Neural progenitor cell (in vitro differentiated cells): ENCODE results near the gene NEDD4L. TPM values are rescaled to one million over a fixed set of nuclear protein-coding genes. Genes with fewer than 3 reads are reported as not detected.
A peak's percentile ranks its signal among the peaks of the same experiment; 100 is the strongest.

ENCODE experiments used
- DNase-seq: peaks from one replicate; pipeline ENCODE4 v3.0.0-alpha.2; 2016; ENCODE audit warnings: low spot score
- H2AFZ ChIP-seq: fragments of 200-600 bp; sonication (generic); replicated peaks from 2 replicates; pipeline ENCODE4 v1.6.1; 2016; ENCODE audit warnings: antibody characterized with exemption
- H3F3A ChIP-seq: fragments of 200-600 bp; sonication (generic); 2 replicates; pipeline ENCODE4 v1.6.1; 2016; ENCODE audit warnings: antibody characterized with exemption, low read depth
- H3K27ac ChIP-seq: fragments of 200-600 bp; sonication (generic); 2 replicates; pipeline ENCODE4 v1.5.1; 2016; ENCODE audit warnings: mild to moderate bottlenecking
- H3K27me3 ChIP-seq: fragments of 200-600 bp; sonication (generic); 2 replicates; pipeline ENCODE4 v1.6.1; 2016; ENCODE audit warnings: mild to moderate bottlenecking, moderate library complexity
- H3K36me3 ChIP-seq: fragments of 200-600 bp; sonication (generic); 2 replicates; pipeline ENCODE4 v1.5.1; 2016
- H3K4me1 ChIP-seq: fragments of 200-600 bp; sonication (generic); 2 replicates; pipeline ENCODE4 v1.6.1; 2016; ENCODE audit warnings: mixed run types
- H3K4me2 ChIP-seq: fragments of 200-600 bp; sonication (generic); 2 replicates; pipeline ENCODE4 v1.6.1; 2016
- H3K4me3 ChIP-seq: fragments of 200-600 bp; sonication (generic); 2 replicates; pipeline ENCODE4 v1.5.1; 2016
- H3K79me2 ChIP-seq: fragments of 200-600 bp; sonication (generic); 2 replicates; pipeline ENCODE4 v1.6.1; 2016; ENCODE audit warnings: low read depth
- H3K9ac ChIP-seq: fragments of 200-600 bp; sonication (generic); 2 replicates; pipeline ENCODE4 v1.6.1; 2016
- H3K9me3 ChIP-seq: fragments of 200-600 bp; sonication (generic); 2 replicates; pipeline ENCODE4 v1.5.1; 2016; ENCODE audit warnings: low read depth
- H4K20me1 ChIP-seq: fragments of 200-600 bp; sonication (generic); 2 replicates; pipeline ENCODE4 v1.6.1; 2016; ENCODE audit warnings: low read depth
- H3K27ac Mint-ChIP-seq: 3 replicates; pipeline ENCODE4 v1.8.0; 2021; ENCODE audit warnings: mixed read lengths
- H3K27me3 Mint-ChIP-seq: 2 replicates; pipeline ENCODE4 v1.8.0; 2022; ENCODE audit warnings: low read depth, mild to moderate bottlenecking, inconsistent platforms, moderate library complexity, mixed read lengths; ENCODE audit not compliant: insufficient read depth
- H3K36me3 Mint-ChIP-seq: 3 replicates; pipeline ENCODE4 v1.8.0; 2021; ENCODE audit warnings: mixed read lengths
- H3K4me1 Mint-ChIP-seq: 3 replicates; pipeline ENCODE4 v1.8.0; 2021; ENCODE audit warnings: mixed read lengths
- H3K4me3 Mint-ChIP-seq: 3 replicates; pipeline ENCODE4 v1.8.0; 2021; ENCODE audit warnings: mild to moderate bottlenecking, moderate library complexity, mixed read lengths
- H3K9me3 Mint-ChIP-seq: 3 replicates; pipeline ENCODE4 v1.8.0; 2020; ENCODE audit warnings: mixed read lengths
- CTCF ChIP-seq: fragments of 200-600 bp; sonication (generic); IDR thresholded peaks from 2 replicates; pipeline ENCODE4 v1.5.1; 2017; ENCODE audit warnings: antibody characterized with exemption, mild to moderate bottlenecking
- EZH2 ChIP-seq: fragments of 200-600 bp; sonication (generic); IDR thresholded peaks from 2 replicates; pipeline ENCODE4 v1.6.1; 2017; ENCODE audit warnings: antibody characterized with exemption, mild to moderate bottlenecking, moderate library complexity
- EZH2phosphoT487 ChIP-seq: fragments of 200-600 bp; sonication (generic); IDR thresholded peaks from 2 replicates; pipeline ENCODE4 v1.6.1; 2017; ENCODE audit warnings: antibody characterized with exemption
- total RNA-seq: library from RNA; depleted of rRNA; stranded (reverse); fragments of >200 nt; gene quantifications from 2 replicates; pipeline ENCODE4 v1.2.3, GENCODE V29; 2015; ENCODE audit warnings: low replicate concordance

Gene NEDD4L
- total RNA-seq, 1 donor from 2014 or later = 55.5 TPM

DNA sequence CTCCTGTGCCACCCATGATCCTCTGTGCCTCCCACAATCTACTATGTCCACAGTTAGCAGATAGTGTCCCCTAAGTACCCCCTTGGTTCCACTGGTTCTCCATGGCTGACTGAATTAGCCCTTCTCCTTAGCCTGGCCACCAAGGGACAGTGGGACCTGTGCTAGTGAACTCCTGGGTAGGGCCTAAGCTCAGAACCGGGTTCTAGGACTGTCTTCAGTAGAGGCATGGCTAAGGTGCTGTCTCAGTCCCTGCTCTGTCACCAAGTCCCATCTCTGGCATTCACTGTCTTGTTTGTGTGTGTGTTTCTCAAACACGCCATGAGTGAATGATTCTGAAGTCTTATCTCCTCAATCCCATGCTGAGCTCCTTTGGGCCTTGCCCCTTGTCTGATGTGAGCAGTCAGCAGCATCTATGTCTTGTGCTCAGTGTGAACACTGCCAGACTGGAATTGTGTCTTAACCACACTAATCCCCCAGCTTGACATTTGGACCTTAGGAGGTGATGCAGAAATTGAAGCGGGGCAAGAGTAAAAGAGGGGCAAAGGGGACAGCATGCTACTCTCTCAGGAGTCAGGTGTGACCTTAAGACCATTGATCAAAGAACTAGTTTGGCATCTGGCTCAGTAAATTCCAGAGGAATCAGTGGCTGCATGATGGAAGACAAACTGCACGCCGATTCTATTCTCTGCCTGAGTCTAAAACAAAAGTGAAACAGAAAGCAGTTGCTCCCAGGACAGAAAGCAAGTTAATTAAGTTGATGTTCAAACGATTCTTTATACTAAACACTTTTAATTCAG, 394.3 kb downstream of the NEDD4L start:
- Histone ChIP-seq H3K36me3 (no peaks in the 10 kb centered on the region), H3K4me1 (peaks cover 22% of the 10 kb centered on the region), H4K20me1 (no peaks in the 10 kb centered on the region), H3K9me3 (no peaks in the 10 kb centered on the region), H3K27ac (no peak overlapping the region), H3K4me2 (no peak overlapping the region), H3F3A (no peaks in the 10 kb centered on the region), H3K9ac (no peak overlapping the region), H3K79me2 (no peaks in the 10 kb centered on the region), H3K4me3 (no peak overlapping the region), H2AFZ (no peak overlapping the region), H3K27me3 (no peaks in the 10 kb centered on the region)
- Mint-ChIP-seq H3K27me3 (peaks cover 11% of the 10 kb centered on the region), H3K9me3 (peaks cover 7% of the 10 kb centered on the region), H3K4me1 (peaks cover 25% of the 10 kb centered on the region), H3K36me3 (peaks cover 2% of the 10 kb centered on the region), H3K27ac (no peak overlapping the region), H3K4me3 (no peak overlapping the region)
- no peak for TF ChIP-seq CTCF
- peak; percentile 23 for DNase-seq

- H4K20me1 ChIP-seq = no peaks in the 10 kb centered on the region
- Mint-ChIP-seq H3K36me3 (peaks cover 2% of the 10 kb centered on the region), H3K4me3 (no peak overlapping the region), H3K27me3 (peaks cover 11% of the 10 kb centered on the region), H3K27ac (peak overlapping the region; percentile 23), H3K4me1 (peaks cover 31% of the 10 kb centered on the region), H3K9me3 (peaks cover 7% of the 10 kb centered on the region)
- no peaks in the 10 kb centered on the region for H3K27me3 ChIP-seq
- peaks cover 28% of the 10 kb centered on the region for H3K4me1 ChIP-seq
- no peak overlapping the region for H3K4me3 ChIP-seq
- H3K9me3 ChIP-seq = no peaks in the 10 kb centered on the region
- H3K4me2 ChIP-seq = no peak overlapping the region
- H3K79me2 ChIP-seq = no peaks in the 10 kb centered on the region
- no peak overlapping the region for H3K27ac ChIP-seq
- H3K9ac ChIP-seq = no peak overlapping the region
- H3K36me3 ChIP-seq = no peaks in the 10 kb centered on the region
- H2AFZ ChIP-seq = no peak overlapping the region
- DNase-seq = no peak
- no peak for TF ChIP-seq EZH2
- no peak for TF ChIP-seq EZH2phosphoT487
- no peak for TF ChIP-seq CTCF
- H3F3A ChIP-seq = no peaks in the 10 kb centered on the region
Observed at GRCh38 chr18:58438958-58439300, 394.9 kb downstream of the NEDD4L start.

- H4K20me1 ChIP-seq = no peaks in the 10 kb centered on the region
- H2AFZ ChIP-seq = peak overlapping the region; percentile 41
- H3F3A ChIP-seq = peaks cover 9% of the 10 kb centered on the region
- H3K36me3 ChIP-seq = no peaks in the 10 kb centered on the region
- Mint-ChIP-seq H3K27ac (peak overlapping the region; percentile 93), H3K27me3 (peaks cover 11% of the 10 kb centered on the region), H3K9me3 (no peaks in the 10 kb centered on the region), H3K36me3 (peaks cover 2% of the 10 kb centered on the region), H3K4me1 (peaks cover 61% of the 10 kb centered on the region), H3K4me3 (peak overlapping the region; percentile 27)
- no peak overlapping the region for H3K27ac ChIP-seq
- DNase-seq = peak; percentile 77
- no peaks in the 10 kb centered on the region for H3K9me3 ChIP-seq
- peak overlapping the region; percentile 48 for H3K4me2 ChIP-seq
- H3K9ac ChIP-seq = no peak overlapping the region
- no peaks in the 10 kb centered on the region for H3K27me3 ChIP-seq
- H3K79me2 ChIP-seq = no peaks in the 10 kb centered on the region
- TF ChIP-seq EZH2phosphoT487 (no peak), EZH2 (no peak), CTCF (no peak)
- H3K4me1 ChIP-seq = peaks cover 47% of the 10 kb centered on the region
- H3K4me3 ChIP-seq = no peak overlapping the region
Observed at GRCh38 chr18:58443671-58444070, 399.6 kb downstream of the NEDD4L start.
